Cardiac fibroblast (primary cell): ENCODE data around the gene CAMKMT.

Experiments
- DNase-seq, 2 donors: peaks; one replicate each; pipeline versions ENCODE4 v3.0.0 to v3.0.0-alpha.2; 2010; ENCODE audit warnings: low read depth in 2 of 2
- H3K4me3 ChIP-seq, 2 donors: replicated peaks in 1 of 2; 1 replicate in 1 of 2; 2 replicates in 1 of 2; pipeline ENCODE4 v1.5.1; 2011; ENCODE audit warnings: low read depth in 2 of 2, low read length in 2 of 2, mild to moderate bottlenecking in 2 of 2, moderate library complexity in 1 of 2
- TF ChIP-seq, protein P1 (sequence below): IDR thresholded peaks from one replicate; pipeline ENCODE4 v1.5.1; 2011; ENCODE audit warnings: low read depth, mild to moderate bottlenecking, low read length, inconsistent platforms

Gene CAMKMT

GRCh38 chr2:44448860-44449527 lies 87.2 kb downstream of the CAMKMT start:
- no peak overlapping the region for H3K4me3 ChIP-seq
- DNase-seq = no peak
- TF ChIP-seq, protein P1, sequence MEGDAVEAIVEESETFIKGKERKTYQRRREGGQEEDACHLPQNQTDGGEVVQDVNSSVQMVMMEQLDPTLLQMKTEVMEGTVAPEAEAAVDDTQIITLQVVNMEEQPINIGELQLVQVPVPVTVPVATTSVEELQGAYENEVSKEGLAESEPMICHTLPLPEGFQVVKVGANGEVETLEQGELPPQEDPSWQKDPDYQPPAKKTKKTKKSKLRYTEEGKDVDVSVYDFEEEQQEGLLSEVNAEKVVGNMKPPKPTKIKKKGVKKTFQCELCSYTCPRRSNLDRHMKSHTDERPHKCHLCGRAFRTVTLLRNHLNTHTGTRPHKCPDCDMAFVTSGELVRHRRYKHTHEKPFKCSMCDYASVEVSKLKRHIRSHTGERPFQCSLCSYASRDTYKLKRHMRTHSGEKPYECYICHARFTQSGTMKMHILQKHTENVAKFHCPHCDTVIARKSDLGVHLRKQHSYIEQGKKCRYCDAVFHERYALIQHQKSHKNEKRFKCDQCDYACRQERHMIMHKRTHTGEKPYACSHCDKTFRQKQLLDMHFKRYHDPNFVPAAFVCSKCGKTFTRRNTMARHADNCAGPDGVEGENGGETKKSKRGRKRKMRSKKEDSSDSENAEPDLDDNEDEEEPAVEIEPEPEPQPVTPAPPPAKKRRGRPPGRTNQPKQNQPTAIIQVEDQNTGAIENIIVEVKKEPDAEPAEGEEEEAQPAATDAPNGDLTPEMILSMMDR = no peak

DNA sequence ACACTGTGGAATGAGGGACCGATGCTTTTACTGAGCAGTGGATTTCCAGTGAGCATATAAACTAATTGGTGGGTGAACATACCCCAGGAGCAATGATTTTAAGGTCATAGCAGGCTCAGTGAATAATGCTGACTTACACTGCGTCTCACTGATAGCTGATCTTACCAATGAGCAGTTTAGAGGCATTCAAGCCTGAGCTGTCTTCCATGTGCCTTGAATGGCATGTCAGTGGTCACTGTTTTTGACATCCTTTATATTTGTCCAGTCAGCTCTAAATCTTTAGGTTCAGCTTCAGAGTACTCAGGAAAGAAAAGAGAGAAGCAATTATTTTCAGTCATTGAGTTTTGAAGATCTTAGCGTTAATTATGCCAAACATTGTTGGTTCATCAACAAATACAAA lies 88.3 kb downstream of the CAMKMT start:
- TF ChIP-seq, protein P1 = no peak
- no peak for DNase-seq
- no peak overlapping the region for H3K4me3 ChIP-seq

- H3K4me3 ChIP-seq = no peak overlapping the region
- peak; percentile 11 to 35 for DNase-seq
- TF ChIP-seq, protein P1 = no peak
Measured at GRCh38 chr2:44450806-44451205, 89.1 kb downstream of the CAMKMT start.

DNA sequence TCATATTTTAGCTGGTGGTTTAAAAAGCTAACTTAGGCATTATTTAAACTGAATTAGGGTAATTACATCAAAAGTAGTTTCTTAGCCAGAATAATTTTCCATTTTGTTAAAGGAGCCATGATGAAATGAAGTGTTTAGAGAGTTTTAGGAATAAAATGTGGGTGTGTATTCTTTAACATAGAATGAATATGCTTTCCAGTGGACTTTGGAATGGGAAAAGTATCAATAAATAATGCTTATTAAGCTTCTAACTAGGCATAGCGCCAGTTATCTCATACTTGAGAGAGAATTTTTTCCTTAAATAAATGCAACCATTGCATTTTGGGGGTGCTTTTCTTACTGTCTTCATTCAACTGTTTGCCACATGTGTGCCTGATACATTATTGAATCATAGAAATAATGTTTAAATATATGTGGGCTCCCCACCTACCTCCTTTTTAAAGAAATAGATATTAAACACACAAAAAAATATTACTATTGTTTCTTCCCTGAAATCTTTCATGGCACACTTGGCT lies 90.4 kb downstream of the CAMKMT start:
- no peak overlapping the region for H3K4me3 ChIP-seq
- DNase-seq = no peak
- TF ChIP-seq, protein P1 = no peak

DNA sequence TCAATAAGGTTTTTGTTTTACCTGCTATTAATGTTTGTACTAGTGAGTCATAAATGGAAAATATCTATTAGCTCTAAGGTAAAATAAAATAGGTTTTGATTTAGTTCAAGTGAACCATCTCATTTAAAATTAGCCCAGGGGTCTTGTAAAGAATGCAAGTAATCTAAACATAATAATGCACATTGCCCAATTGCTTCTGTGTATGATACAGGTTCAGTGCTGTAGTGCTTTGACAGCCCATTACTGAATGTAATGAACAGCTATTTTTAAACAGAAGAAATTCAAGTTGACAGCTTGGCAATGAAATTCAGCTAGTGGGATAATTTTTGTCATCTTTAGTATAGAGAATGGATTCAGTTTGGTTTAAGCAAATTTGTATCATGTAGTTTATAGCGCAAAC lies 91.5 kb downstream of the CAMKMT start:
- DNase-seq = no peak
- H3K4me3 ChIP-seq = no peak overlapping the region
- TF ChIP-seq, protein P1 = no peak

- TF ChIP-seq, protein P1 = no peak
- no peak overlapping the region for H3K4me3 ChIP-seq
- DNase-seq = no peak
Measured at GRCh38 chr2:44455877-44456276, 94.1 kb downstream of the CAMKMT start.

DNA sequence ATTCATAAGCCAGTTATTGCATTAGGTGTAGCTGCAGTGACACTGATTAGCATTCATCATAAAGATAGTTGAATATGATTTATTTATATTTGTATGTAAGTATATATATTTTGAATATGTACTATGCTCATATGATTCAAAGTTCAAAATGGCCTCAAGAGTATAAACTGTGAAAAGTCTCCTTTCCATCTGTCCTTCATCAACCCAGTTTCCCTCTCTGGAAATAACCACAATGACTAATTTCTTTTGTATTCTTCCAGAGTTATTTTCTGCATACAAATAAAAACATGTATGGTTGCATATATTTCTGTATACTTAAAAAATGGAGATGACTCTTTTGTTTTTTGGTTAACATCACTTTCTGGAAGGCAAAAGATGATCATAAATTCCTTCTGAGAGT lies 95.2 kb downstream of the CAMKMT start:
- DNase-seq = peak in 1 of 2 donors; percentile 36
- H3K4me3 ChIP-seq = no peak overlapping the region
- TF ChIP-seq, protein P1 = no peak
